GM18526 (cell line): ENCODE results near the gene ANAPC10.

ENCODE experiments used
- POLR2A ChIP-seq: IDR thresholded peaks from 3 replicates; pipeline ENCODE4 v1.6.1; 2011; ENCODE audit not compliant: insufficient read length; ENCODE audit errors: extremely low read depth

The ANAPC10 gene

DNA sequence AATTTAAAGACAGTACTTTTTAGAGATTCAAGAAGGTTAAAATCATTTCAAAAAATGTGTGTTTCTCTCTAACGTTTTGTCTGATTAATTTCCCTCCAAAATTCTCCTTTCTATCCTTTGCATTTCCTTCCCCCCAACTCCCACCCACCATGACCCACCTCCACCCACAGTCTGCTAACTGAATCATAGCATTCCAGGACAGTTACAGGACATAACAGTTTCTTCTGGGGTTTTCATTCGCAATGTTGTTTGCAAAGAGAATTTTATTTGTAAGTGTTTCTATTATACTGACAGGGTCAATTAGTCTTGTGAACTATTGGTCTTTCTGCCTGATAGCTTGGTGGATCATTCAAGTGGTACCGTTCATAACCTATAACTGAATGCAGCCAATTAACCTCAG, 53.7 kb downstream of the ANAPC10 start:
- no peak for TF ChIP-seq POLR2A

DNA sequence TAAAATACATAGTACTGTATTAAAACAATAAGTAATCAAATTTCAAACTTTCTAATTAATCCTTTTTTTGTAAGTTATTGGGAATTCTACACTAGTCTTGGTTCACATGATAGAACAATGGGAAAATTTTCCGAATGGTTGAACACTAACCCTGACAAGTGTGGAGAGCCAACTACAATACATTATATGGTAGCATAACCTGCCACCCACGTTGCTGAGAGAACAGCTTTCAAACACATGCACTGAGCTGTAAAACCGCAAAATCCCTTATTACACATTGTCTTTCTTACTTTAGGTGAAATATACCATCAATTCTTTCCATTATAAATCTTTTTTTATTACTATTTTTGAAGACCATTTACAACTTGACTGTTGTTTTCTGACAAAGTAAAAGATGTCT, 54.7 kb downstream of the ANAPC10 start:
- no peak for TF ChIP-seq POLR2A

DNA sequence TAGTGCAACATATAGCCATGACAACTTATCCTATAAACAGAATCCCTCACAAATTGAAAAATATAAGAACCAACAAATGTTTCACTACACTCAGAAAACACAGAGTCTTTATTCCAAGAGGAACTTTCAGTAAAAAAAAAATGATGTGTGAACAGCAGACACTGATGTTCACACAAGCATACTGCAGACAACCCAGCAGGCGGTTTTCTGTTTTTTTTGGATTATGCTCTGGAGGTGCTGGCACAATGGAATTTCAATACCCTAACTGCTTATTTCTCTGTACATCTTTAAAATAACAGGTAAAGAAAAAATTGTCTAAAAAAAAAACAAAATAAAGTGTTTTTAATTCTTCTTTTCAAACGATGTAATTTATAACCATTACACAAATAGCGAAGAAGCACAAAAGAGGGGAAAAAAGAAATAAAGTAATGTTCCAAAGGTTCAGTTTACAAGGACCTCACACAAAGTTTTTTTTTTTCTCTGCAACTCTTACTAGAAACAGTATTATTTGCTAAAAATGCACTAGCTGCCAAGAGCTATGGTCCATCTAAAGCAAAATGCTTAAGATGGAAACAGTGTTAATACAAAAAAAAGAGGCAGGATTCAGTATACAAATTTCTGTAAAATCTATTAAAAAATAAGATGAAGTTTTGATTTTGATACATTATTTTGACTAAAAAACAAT, 55.3 kb downstream of the ANAPC10 start:
- TF ChIP-seq POLR2A: no peak

DNA sequence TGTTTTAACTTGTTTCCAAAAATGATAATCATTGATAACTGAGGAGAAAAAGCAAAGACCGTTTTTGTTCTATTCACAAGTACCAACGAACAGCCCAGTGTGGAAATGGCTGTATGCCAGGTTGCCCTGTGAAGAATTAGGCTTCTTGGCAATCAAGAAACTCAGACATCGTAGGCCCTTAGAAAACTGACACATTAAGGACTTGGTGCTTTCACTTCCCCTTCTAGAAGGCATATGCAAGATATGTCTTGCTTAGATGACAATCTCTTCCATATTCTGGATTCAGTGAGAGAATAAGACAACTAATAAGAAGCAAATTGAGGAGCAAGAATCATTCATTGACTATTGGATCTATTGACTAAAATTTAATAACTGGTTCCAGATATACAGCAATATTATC, 56.6 kb downstream of the ANAPC10 start:
- no peak for TF ChIP-seq POLR2A

DNA sequence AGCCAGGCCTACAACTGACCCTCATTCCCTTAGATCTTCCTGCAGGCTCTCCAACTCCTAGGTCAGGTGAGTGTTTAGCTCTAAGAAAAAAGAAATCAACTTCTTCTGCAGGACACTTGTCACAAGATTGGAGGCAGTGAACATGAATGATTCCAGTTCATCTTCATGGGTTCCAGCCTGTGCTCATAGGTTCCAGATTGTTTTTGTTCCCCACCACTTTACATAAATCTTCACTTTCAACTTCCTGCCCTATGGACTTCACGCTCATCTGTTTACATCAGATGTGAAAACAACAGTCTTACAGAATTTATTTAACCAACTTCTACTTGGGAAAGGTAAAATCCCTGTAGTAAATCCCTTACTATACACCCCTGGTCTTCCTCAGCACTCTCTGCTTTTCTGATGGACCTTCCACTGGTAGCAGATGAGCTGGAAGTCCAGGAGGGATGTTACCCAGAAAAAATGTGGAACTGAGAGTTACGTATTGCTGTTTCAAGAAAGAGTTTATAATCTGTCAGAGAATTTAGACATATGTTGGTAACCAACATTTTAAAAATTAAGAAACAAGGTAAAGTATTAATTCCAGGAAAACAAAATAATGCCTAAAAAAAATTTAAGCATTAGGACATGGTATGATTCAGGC, 62.4 kb downstream of the ANAPC10 start:
- TF ChIP-seq POLR2A: no peak

DNA sequence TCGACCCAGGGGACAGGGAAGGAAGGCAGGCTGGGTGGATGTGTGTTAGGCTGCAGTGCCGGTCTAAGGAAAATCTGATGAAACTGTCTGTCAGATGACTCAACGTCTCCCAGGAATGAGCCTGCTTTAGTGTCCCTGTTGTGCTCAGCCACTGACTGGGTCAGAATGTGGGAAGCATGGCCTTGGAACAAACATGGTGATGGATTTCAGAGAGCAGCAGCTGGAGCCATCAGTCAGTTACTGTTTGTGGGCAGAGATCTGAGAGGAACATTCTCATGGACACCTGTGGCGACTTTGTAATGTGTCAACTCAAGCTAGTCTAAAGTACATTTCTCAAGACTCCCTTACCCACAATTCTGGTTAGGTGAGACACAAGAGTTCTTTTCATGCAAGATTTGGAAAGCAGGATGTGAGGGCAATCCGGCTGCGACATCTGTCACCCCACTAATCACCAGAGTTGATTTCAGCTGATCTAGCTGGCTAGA, 63.2 kb downstream of the ANAPC10 start:
- no peak for TF ChIP-seq POLR2A

DNA sequence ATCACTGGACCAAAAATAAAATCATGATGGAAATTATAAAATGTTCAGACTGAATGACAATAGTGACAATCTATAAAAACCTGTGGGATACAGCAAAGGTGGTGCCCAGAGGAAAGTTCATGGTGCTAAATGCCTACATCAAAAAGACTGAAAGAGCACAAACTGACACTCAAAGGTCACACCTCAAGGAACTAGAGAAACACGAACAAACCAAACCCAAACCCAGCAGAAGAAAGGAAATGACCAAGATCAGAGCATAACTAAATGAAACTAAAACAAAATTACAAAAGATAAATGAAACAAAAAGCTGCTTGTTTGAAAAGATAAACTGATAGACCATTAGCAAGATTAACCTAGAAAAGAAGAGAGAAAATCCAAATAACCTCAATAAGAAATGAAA, 78.7 kb downstream of the ANAPC10 start:
- TF ChIP-seq POLR2A: no peak

DNA sequence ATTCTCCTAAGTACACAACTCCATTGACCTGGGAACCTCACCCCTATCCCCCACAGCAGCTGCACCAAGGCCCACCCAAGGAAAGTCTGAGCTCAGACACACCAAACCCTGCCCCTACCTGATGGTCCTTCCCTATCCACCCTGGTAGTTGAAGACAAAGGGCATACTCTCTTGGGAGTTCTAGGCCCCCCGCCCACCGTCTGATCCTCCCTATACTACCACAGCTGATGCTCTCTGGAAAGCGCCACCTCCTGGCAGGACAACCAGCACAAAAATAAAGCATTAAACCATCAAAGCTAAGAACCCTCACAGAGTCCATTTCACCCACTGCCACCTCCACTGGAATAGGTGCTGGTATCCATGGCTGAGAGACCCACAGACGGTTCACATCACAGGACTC, 83.6 kb downstream of the ANAPC10 start:
- no peak for TF ChIP-seq POLR2A

DNA sequence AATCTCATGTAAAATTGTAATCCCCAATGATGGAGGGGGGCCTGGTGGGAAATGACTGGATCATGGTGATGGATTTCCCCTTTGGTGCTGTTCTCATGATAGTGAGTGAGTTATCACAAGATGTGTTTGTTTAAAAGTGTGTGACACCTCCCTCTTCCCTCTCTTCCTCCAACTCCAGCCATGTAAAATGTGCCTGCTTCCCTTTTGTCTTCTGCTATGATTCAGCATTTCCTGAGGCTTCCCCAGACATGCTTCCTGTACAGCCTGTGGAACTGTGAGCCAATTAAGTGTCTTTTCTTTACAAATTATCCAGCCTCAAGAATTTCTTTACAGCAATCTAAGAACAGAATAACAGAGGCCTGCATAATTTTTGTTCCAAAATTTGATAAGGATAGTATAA, 85.2 kb downstream of the ANAPC10 start:
- TF ChIP-seq POLR2A: no peak

DNA sequence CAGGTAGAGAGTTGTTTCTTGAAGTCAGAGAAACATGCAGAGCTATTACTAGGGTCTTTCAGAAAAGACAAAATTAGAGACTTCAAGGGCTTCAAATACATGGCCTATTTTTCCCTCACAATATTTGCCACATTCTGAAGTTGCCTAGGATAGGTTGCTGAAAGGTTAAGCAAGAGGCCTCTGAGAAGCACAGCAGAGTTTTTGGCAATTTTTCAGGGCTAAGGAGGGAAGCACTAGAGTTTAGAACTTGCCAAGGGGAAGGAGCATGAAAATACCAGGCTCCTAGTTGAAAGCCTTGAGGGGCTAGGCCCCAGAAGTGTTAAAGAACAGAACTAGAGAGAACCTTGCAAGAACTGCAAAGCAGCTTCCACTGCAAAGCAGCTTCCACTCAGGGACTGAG, 86.4 kb downstream of the ANAPC10 start:
- TF ChIP-seq POLR2A: no peak

DNA sequence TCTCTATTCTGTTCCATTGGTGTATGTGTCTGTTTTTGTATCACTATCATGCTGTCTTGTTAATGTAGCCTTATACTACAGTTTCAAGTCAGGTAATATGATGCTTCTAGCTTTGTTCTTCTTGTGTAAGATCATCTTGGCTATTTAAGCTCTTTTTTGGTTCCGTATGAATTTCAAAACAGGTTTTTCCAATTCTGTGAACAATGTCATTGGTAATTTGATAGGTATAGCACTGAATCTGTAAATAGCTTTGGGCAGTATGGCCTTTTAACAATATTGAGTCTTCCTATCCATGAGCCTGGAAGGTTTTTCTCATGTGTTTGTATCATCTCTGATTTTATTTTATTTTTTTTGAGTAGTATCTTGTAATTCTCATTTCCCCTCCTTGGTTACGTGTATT, 94.3 kb downstream of the ANAPC10 start:
- TF ChIP-seq POLR2A: no peak

DNA sequence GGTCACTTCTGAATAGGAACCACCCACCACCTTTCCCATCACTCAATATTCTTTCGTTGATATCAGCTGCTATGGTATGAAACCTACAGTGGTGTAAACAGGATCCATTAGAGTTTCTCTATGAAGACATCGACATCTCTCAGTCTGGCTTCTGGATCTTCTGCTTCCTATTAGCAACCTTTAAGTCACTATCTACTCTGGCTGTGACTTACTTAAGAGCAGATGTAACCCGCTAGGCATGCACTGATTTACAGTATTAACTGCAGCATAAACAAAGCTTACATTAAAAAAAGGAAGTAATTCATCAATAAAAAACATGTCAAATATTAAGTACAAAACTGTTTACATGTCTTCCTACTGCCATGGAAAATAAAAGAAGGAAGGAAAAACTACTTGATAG, 96.4 kb downstream of the ANAPC10 start:
- no peak for TF ChIP-seq POLR2A

DNA sequence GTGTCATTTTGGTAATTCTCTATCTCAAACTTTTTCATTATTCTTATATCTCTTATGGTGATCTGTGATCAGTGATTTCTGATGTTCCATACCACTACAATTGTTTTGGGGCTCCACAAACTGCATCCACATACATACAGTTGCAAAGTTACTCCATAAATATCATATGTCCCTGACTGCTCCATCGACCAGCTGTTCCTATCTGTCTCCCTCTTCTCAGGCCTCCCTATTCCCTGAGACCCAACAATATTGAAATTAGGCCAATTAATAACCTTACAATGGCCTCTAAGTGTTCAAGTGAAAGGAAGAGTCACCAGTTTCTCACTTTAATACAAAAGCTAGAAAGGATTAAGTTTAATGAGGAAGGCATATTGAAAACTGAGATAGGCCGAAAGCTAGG, 108.7 kb downstream of the ANAPC10 start:
- no peak for TF ChIP-seq POLR2A

DNA sequence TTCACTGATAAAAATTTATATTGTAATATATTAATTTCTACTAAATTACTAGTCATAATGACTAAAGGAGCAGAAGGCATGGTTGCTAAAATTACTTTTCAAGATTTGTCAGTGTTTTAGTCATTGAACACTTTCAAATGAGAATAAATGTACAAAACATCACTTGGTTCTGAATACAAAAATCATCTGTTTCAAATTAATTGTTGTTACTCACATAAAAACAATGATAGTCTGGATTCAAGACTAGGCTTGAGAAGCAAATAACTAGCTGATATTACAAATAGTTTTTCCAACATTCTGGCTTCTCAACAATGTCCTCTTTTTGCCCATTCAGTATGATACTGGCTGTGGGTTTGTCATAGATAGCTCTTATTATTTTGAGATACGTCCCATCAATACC, 112.5 kb downstream of the ANAPC10 start:
- TF ChIP-seq POLR2A: no peak

DNA sequence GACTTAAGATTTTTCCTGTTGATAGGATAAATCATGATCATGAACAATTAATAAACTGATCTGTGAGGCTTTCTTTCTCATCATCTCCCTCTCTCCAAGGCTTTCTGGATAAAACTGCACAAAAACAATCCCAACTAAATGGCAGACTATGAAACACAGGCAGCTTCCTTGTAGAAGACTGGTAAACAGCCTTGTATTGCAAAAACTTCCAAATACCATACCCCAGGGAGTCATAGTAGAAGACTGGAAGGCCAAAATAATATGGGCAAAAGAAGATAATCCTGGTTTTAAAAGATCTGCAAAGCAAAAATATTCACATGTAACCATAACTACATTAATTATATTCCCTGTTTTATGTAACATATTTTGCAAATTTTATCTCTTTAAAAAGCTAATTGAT, 113.0 kb downstream of the ANAPC10 start:
- TF ChIP-seq POLR2A: no peak

DNA sequence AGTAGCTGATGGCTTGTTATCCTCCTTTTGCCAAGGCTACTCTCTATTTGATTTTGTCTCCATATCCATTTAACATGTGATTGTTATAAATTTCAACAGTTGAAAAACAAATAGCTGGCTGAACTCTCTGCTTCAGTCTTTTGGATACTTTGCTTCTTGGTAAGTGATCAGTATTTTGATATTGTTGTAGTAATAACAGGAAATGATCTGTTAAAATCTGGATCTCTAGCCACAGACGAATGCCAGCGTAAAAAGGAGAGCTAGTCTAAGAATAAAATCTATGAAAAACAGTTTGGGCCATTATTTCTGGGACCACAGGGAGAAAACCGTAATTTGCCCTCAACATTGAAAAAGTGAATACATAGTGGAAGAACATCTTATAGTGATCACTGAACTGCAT, 113.8 kb downstream of the ANAPC10 start:
- TF ChIP-seq POLR2A: no peak

DNA sequence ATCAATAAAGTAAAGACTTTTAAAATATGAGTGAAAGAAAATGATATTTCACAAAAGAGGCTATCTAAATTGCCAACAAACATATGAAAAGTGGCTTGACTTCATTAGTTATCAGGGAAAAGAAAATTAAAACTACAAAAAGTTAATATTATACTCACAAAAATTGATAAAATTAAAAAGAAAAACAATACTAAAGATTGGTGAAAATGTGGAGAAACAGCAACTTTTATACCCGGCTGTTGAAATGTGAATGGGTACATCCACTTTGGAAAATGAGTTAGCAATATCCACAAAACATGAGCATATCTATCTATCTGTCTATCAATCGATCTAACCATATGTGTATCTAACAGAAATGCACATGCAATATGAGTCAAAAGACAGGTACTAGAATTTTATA, 122.3 kb downstream of the ANAPC10 start:
- no peak for TF ChIP-seq POLR2A
